ENCODE measurements around the gene PAPPA.

The PAPPA gene

GRCh38 chr9:116432051-116432450 is 278.5 kb downstream of the PAPPA start:
- no peak for DNase-seq

- no peak for DNase-seq
Observed at GRCh38 chr9:116434314-116434713, 280.7 kb downstream of the PAPPA start.

- no peak for DNase-seq
Observed at GRCh38 chr9:116435706-116436105, 282.1 kb downstream of the PAPPA start.

- DNase-seq = no peak
Observed at GRCh38 chr9:116436121-116436520, 282.5 kb downstream of the PAPPA start.

- DNase-seq = no peak
Observed at GRCh38 chr9:116437411-116438370, 284.1 kb downstream of the PAPPA start.

GRCh38 chr9:116442528-116442927 is 288.9 kb downstream of the PAPPA start:
- no peak for DNase-seq

GRCh38 chr9:116447934-116448333 is 294.3 kb downstream of the PAPPA start:
- no peak for DNase-seq

GRCh38 chr9:116448431-116448830 is 294.8 kb downstream of the PAPPA start:
- no peak for DNase-seq

GRCh38 chr9:116449949-116450348 is 296.4 kb downstream of the PAPPA start:
- no peak for DNase-seq

- DNase-seq = no peak
Observed at GRCh38 chr9:116450378-116451139, 297.0 kb downstream of the PAPPA start.

- no peak for DNase-seq
Observed at GRCh38 chr9:116451500-116452115, 298.0 kb downstream of the PAPPA start.

Data from activated T-cell treated with anti-CD3 and anti-CD28 coated beads, Interleukin-2, amount 50 U/mL, for 1 hour (primary cell).